HCT116 (cell line): ENCODE data around the gene CCDC15. TPM values are rescaled to one million over a fixed set of nuclear protein-coding genes. Genes with fewer than 3 reads are reported as not detected.

Source experiments
- EGR1 ChIP-seq: IDR thresholded peaks from 2 replicates; pipeline ENCODE4 v1.6.1; 2012; ENCODE audit warnings: low read depth
- POLR2A ChIP-seq: IDR thresholded peaks from 2 replicates; pipeline ENCODE4 v1.7.0; 2011; ENCODE audit warnings: borderline replicate concordance; ENCODE audit not compliant: insufficient read depth, insufficient read length; ENCODE audit errors: extremely low read depth
- RAD21 ChIP-seq: IDR thresholded peaks from 2 replicates; pipeline ENCODE4 v1.6.1; 2012; ENCODE audit warnings: low read depth, mild to moderate bottlenecking
- SIN3A ChIP-seq: IDR thresholded peaks from 2 replicates; pipeline ENCODE4 v1.6.1; 2012; ENCODE audit warnings: low read depth
- ZBTB33 ChIP-seq: IDR thresholded peaks from 2 replicates; pipeline ENCODE4 v1.6.1; 2011; ENCODE audit warnings: mild to moderate bottlenecking, low read length, moderate library complexity; ENCODE audit not compliant: insufficient replicate concordance; ENCODE audit errors: extremely low read depth
- total RNA-seq: library from RNA; stranded (reverse); gene quantifications from one replicate; pipeline ENCODE4 v1.2.1, GENCODE V29; 2021; ENCODE audit not compliant: unreplicated experiment
- TF ChIP-seq, protein P1 (sequence below): IDR thresholded peaks from 2 replicates; pipeline ENCODE4 v1.6.1; 2012; ENCODE audit warnings: low read depth

The CCDC15 gene
- total RNA-seq, 1 experiment from 2014 or later, result 2.4 TPM

GRCh38 chr11:125082611-125083311 lies 128.8 kb downstream of the CCDC15 start (continued):
- TF ChIP-seq ZBTB33 (no peak), POLR2A (no peak), SIN3A (no peak; the same call in 1 of the 2 replicates), RAD21 (no peak; the same call in 1 of the 2 replicates), EGR1 (no peak)
- TF ChIP-seq, protein P1, sequence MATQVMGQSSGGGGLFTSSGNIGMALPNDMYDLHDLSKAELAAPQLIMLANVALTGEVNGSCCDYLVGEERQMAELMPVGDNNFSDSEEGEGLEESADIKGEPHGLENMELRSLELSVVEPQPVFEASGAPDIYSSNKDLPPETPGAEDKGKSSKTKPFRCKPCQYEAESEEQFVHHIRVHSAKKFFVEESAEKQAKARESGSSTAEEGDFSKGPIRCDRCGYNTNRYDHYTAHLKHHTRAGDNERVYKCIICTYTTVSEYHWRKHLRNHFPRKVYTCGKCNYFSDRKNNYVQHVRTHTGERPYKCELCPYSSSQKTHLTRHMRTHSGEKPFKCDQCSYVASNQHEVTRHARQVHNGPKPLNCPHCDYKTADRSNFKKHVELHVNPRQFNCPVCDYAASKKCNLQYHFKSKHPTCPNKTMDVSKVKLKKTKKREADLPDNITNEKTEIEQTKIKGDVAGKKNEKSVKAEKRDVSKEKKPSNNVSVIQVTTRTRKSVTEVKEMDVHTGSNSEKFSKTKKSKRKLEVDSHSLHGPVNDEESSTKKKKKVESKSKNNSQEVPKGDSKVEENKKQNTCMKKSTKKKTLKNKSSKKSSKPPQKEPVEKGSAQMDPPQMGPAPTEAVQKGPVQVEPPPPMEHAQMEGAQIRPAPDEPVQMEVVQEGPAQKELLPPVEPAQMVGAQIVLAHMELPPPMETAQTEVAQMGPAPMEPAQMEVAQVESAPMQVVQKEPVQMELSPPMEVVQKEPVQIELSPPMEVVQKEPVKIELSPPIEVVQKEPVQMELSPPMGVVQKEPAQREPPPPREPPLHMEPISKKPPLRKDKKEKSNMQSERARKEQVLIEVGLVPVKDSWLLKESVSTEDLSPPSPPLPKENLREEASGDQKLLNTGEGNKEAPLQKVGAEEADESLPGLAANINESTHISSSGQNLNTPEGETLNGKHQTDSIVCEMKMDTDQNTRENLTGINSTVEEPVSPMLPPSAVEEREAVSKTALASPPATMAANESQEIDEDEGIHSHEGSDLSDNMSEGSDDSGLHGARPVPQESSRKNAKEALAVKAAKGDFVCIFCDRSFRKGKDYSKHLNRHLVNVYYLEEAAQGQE, result no peak
